ENCODE data around the gene FBLN5.
A peak's percentile ranks its signal among the peaks of the same experiment; 100 is the strongest.

Gene FBLN5

GRCh38 chr14:91946622-91947474 is 646 bp downstream of the FBLN5 start:
- DNase-seq (ENCODE audit: low spot score) = no peak

GRCh38 chr14:91945751-91946621 is 1.5 kb downstream of the FBLN5 start:
- DNase-seq (ENCODE audit: low spot score) = no peak

- no peak for DNase-seq (ENCODE audit: low spot score)
These were observed 4.5 kb downstream of the FBLN5 start for GRCh38 chr14:91942946-91943345.

GRCh38 chr14:91942128-91942527 is 5.4 kb downstream of the FBLN5 start:
- no peak for DNase-seq (ENCODE audit: low spot score)

- DNase-seq (ENCODE audit: low spot score) = no peak
These were observed 7.3 kb downstream of the FBLN5 start for GRCh38 chr14:91940209-91940608.

- no peak for DNase-seq (ENCODE audit: low spot score)
These were observed 11.9 kb downstream of the FBLN5 start for GRCh38 chr14:91935586-91935985.

- no peak for DNase-seq (ENCODE audit: low spot score)
These were observed 12.8 kb downstream of the FBLN5 start for GRCh38 chr14:91934554-91935285.

GRCh38 chr14:91931478-91932088 is 15.9 kb downstream of the FBLN5 start:
- no peak for DNase-seq (ENCODE audit: low spot score)

- no peak for DNase-seq (ENCODE audit: low spot score)
These were observed 17.8 kb downstream of the FBLN5 start for GRCh38 chr14:91929700-91930099.

- DNase-seq (ENCODE audit: low spot score) = no peak
These were observed 19.7 kb downstream of the FBLN5 start for GRCh38 chr14:91927800-91928199.

GRCh38 chr14:91927191-91927590 is 20.3 kb downstream of the FBLN5 start:
- DNase-seq (ENCODE audit: low spot score) = no peak

GRCh38 chr14:91926131-91926890 is 21.2 kb downstream of the FBLN5 start:
- no peak for DNase-seq (ENCODE audit: low spot score)

- DNase-seq (ENCODE audit: low spot score) = no peak
These were observed 21.8 kb downstream of the FBLN5 start for GRCh38 chr14:91925727-91926121.

- no peak for DNase-seq (ENCODE audit: low spot score)
These were observed 22.3 kb downstream of the FBLN5 start for GRCh38 chr14:91925001-91925726.

GRCh38 chr14:91920526-91920925 is 27.0 kb downstream of the FBLN5 start:
- DNase-seq (ENCODE audit: low spot score) = no peak

- peak; percentile 48 for DNase-seq (ENCODE audit: low spot score)
These were observed 27.7 kb downstream of the FBLN5 start for GRCh38 chr14:91919814-91920213.

GRCh38 chr14:91918186-91918883 is 29.2 kb downstream of the FBLN5 start:
- no peak for DNase-seq (ENCODE audit: low spot score)

GRCh38 chr14:91912035-91912434 is 35.5 kb downstream of the FBLN5 start:
- no peak for DNase-seq (ENCODE audit: low spot score)

- DNase-seq (ENCODE audit: low spot score) = peak; percentile 74
These were observed 35.9 kb downstream of the FBLN5 start for GRCh38 chr14:91911474-91912032.

All from pons (tissue), 1 donor.